Hepatocyte (in vitro differentiated cells): ENCODE measurements around the gene RBL2. TPM values are rescaled to one million over a fixed set of nuclear protein-coding genes. Genes with fewer than 3 reads are reported as not detected.

Experiments used
- DNase-seq: peaks from one replicate; pipeline ENCODE4 v3.0.0-alpha.2; 2016; ENCODE audit warnings: low spot score
- H2AFZ ChIP-seq: fragments of 200-600 bp; sonication (generic); 2 replicates; pipeline ENCODE4 v1.6.0; 2016; ENCODE audit warnings: antibody characterized with exemption, mild to moderate bottlenecking
- H3K27ac ChIP-seq: fragments of 200-600 bp; sonication (generic); 2 replicates; pipeline ENCODE4 v1.5.1; 2016; ENCODE audit warnings: mild to moderate bottlenecking
- H3K27me3 ChIP-seq: fragments of 200-600 bp; sonication (generic); 2 replicates; pipeline ENCODE4 v1.6.1; 2016
- H3K36me3 ChIP-seq: fragments of 200-600 bp; sonication (generic); replicated peaks from 2 replicates; pipeline ENCODE4 v1.5.1; 2016; ENCODE audit warnings: low read depth; ENCODE audit not compliant: insufficient read depth
- H3K4me1 ChIP-seq: fragments of 200-600 bp; sonication (generic); 2 replicates; pipeline ENCODE4 v1.5.1; 2016; ENCODE audit warnings: mild to moderate bottlenecking, moderate library complexity; ENCODE audit not compliant: insufficient read depth
- H3K4me2 ChIP-seq: fragments of 200-600 bp; sonication (generic); 2 replicates; pipeline ENCODE4 v1.6.0; 2016
- H3K4me3 ChIP-seq: fragments of 200-600 bp; sonication (generic); 2 replicates; pipeline ENCODE4 v1.5.1; 2016; ENCODE audit warnings: mild to moderate bottlenecking
- H3K79me2 ChIP-seq: fragments of 200-600 bp; sonication (generic); 2 replicates; pipeline ENCODE4 v1.6.0; 2017; ENCODE audit warnings: mild to moderate bottlenecking
- H3K9me2 ChIP-seq: fragments of 200-600 bp; sonication (generic); replicated peaks from 2 replicates; pipeline ENCODE4 v1.6.0; 2017; ENCODE audit warnings: mild to moderate bottlenecking; ENCODE audit not compliant: insufficient read depth
- H3K9me3 ChIP-seq: fragments of 200-600 bp; sonication (generic); 2 replicates; pipeline ENCODE4 v1.5.1; 2016; ENCODE audit warnings: low read depth, mild to moderate bottlenecking
- H4K20me1 ChIP-seq: fragments of 200-600 bp; sonication (generic); 2 replicates; pipeline ENCODE4 v1.6.0; 2016; ENCODE audit warnings: mild to moderate bottlenecking; ENCODE audit not compliant: insufficient read depth, poor library complexity, severe bottlenecking
- CTCF ChIP-seq: fragments of 200-600 bp; sonication (generic); IDR thresholded peaks from 2 replicates; pipeline ENCODE4 v1.5.1; 2016; ENCODE audit warnings: antibody characterized with exemption, mild to moderate bottlenecking; ENCODE audit not compliant: poor library complexity
- EZH2 ChIP-seq: fragments of 200-600 bp; sonication (generic); IDR thresholded peaks from 2 replicates; pipeline ENCODE4 v1.6.1; 2016; ENCODE audit warnings: antibody characterized with exemption, mild to moderate bottlenecking, borderline replicate concordance
- EZH2phosphoT487 ChIP-seq: fragments of 200-600 bp; sonication (generic); IDR thresholded peaks from one replicate; pipeline ENCODE4 v1.6.1; 2018; ENCODE audit warnings: antibody characterized with exemption, mild to moderate bottlenecking, low read depth, moderate library complexity; ENCODE audit not compliant: unreplicated experiment, severe bottlenecking
- WGBS: methylation state at CpG from one replicate; pipeline ENCODE4 v1.1.6; 2016; ENCODE audit warnings: low lambda C conversion rate; ENCODE audit errors: missing lambda C conversion rate; 5-methylcytosine and 5-hydroxymethylcytosine counted together
- polyA plus RNA-seq: library from polyadenylated mRNA; unstranded; fragments of >200 nt; fragmentation: Nextera tagmentation; extraction: Ambion mirVana; gene quantifications from 2 replicates; pipeline ENCODE4 v1.2.1, GENCODE V29; 2016
- total RNA-seq: library from RNA; depleted of rRNA; stranded (reverse); fragments of >200 nt; gene quantifications from 2 replicates; pipeline ENCODE4 v1.2.3, GENCODE V29; 2014

RBL2 gene
- total and polyA plus RNA-seq, 2 experiments from 2014 or later: 17.3 to 48.8 TPM

DNA sequence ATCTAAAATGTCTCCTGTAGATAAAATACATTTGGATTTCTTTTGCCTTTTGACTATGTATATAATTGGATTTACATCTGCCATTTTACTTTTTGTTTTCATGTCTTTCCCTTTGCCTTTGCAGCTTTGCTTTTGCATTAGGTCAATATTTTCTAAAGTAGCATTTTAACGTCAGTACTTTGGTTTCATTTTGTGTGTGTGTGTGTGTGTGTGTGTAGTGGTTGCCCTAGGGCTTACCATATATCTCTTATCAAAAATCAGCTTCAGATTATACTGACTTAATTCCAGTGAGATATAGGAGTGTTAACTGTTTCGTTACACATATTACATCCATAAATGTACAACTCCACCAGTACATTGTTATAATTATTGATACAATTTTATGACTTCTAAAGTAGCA is 42.6 kb downstream of the RBL2 start:
- no peaks in the 10 kb centered on the region for H3K9me3 ChIP-seq
- no peak for TF ChIP-seq CTCF
- H4K20me1 ChIP-seq: no peaks in the 10 kb centered on the region
- H2AFZ ChIP-seq: no peak overlapping the region
- H3K27me3 ChIP-seq: no peaks in the 10 kb centered on the region
- peaks cover 5% of the 10 kb centered on the region for H3K9me2 ChIP-seq
- DNase-seq: no peak
- H3K4me3 ChIP-seq: no peak overlapping the region
- no peaks in the 10 kb centered on the region for H3K79me2 ChIP-seq
- WGBS: 93% methylated on average over 2 of the region's 2 CpGs
- H3K4me2 ChIP-seq: no peak overlapping the region
- H3K36me3 ChIP-seq: no peaks in the 10 kb centered on the region
- no peaks in the 10 kb centered on the region for H3K4me1 ChIP-seq
- no peak overlapping the region for H3K27ac ChIP-seq

DNA sequence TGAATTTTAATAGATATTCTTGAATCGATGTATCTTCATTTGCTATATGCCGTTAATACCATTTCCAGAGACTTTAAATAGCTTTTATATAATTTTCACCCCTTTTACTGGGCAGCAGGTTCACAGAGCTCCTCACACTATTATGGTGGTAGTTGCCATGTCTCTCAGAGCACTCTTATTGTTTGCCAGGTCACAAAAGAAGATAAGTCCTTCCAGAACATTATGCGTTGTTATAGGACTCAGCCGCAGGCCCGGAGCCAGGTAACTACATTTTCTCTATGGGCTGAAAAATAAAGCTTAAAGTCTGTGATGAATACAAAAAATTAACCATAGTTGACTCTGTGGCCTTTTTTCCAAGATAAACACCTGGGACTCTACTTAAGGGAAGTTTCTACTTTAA is 44.7 kb downstream of the RBL2 start:
- no peaks in the 10 kb centered on the region for H3K9me3 ChIP-seq
- H2AFZ ChIP-seq: no peak overlapping the region
- no peaks in the 10 kb centered on the region for H3K9me2 ChIP-seq
- no peak for DNase-seq
- 97% methylated on average over 5 of the region's 5 CpGs for WGBS
- H3K4me3 ChIP-seq: no peak overlapping the region
- H3K4me2 ChIP-seq: no peak overlapping the region
- H4K20me1 ChIP-seq: no peaks in the 10 kb centered on the region
- no peaks in the 10 kb centered on the region for H3K4me1 ChIP-seq
- H3K27ac ChIP-seq: no peak overlapping the region
- no peaks in the 10 kb centered on the region for H3K79me2 ChIP-seq
- no peaks in the 10 kb centered on the region for H3K27me3 ChIP-seq
- H3K36me3 ChIP-seq: no peaks in the 10 kb centered on the region
- TF ChIP-seq CTCF (no peak), EZH2 (no peak)

DNA sequence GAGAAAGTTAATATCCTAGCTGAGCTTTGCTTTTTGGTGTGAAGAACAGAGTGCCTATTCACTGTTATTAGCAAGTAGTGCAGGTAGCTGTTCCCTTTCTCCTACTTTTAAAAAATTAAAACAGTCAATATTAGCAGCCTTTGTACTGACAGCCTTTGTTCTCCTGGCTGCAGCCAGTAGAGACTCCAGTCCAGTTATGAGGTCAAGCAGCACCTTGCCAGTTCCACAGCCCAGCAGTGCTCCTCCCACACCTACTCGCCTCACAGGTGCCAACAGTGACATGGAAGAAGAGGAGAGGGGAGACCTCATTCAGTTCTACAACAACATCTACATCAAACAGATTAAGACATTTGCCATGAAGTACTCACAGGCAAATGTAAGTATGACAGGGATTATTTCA is 46.1 kb downstream of the RBL2 start:
- Histone ChIP-seq H3K27me3 (no peaks in the 10 kb centered on the region), H3K27ac (no peak overlapping the region), H3K79me2 (no peaks in the 10 kb centered on the region), H3K9me2 (no peaks in the 10 kb centered on the region), H3K36me3 (no peaks in the 10 kb centered on the region), H3K4me1 (no peaks in the 10 kb centered on the region), H3K4me3 (no peak overlapping the region), H2AFZ (no peak overlapping the region), H4K20me1 (no peaks in the 10 kb centered on the region), H3K9me3 (no peaks in the 10 kb centered on the region), H3K4me2 (no peak overlapping the region)
- DNase-seq: no peak
- WGBS: 97% methylated on average over 1 of the region's 1 CpG
- no peak for TF ChIP-seq EZH2phosphoT487
- TF ChIP-seq CTCF: no peak
- TF ChIP-seq EZH2: no peak

- no peak for TF ChIP-seq EZH2phosphoT487
- no peak overlapping the region for H3K4me3 ChIP-seq
- no peak overlapping the region for H3K4me2 ChIP-seq
- H3K79me2 ChIP-seq: no peaks in the 10 kb centered on the region
- H3K27ac ChIP-seq: no peak overlapping the region
- no peaks in the 10 kb centered on the region for H3K9me3 ChIP-seq
- WGBS: 94% methylated on average over 2 of the region's 2 CpGs
- no peaks in the 10 kb centered on the region for H4K20me1 ChIP-seq
- H2AFZ ChIP-seq: no peak overlapping the region
- H3K27me3 ChIP-seq: no peaks in the 10 kb centered on the region
- no peaks in the 10 kb centered on the region for H3K36me3 ChIP-seq
- DNase-seq: no peak
- H3K9me2 ChIP-seq: no peaks in the 10 kb centered on the region
- no peaks in the 10 kb centered on the region for H3K4me1 ChIP-seq
Measured at GRCh38 chr16:53482123-53482522, 47.9 kb downstream of the RBL2 start.
